H9 (cell line): ENCODE data around the gene RAB1B. TPM values are rescaled to one million over a fixed set of nuclear protein-coding genes. Genes with fewer than 3 reads are reported as not detected.
A peak's percentile ranks its signal among the peaks of the same experiment; 100 is the strongest.

Experiments used
- DNase-seq: peaks from one replicate; pipeline ENCODE4 v3.0.0-alpha.2; 2017
- H2AFZ ChIP-seq: one replicate; pipeline ENCODE4 v1.6.1; 2013; ENCODE audit warnings: mild to moderate bottlenecking, low read length, control low read depth, moderate library complexity
- H2AK5ac ChIP-seq: 2 replicates; pipeline ENCODE4 v1.6.1; 2013; ENCODE audit warnings: low read length, control low read depth, mixed read lengths; ENCODE audit not compliant: insufficient read length
- H2BK120ac ChIP-seq: one replicate; pipeline ENCODE4 v1.6.1; 2013; ENCODE audit warnings: low read depth, mild to moderate bottlenecking, low read length, control low read depth, inconsistent platforms; ENCODE audit not compliant: poor library complexity, severe bottlenecking
- H2BK12ac ChIP-seq: 2 replicates; pipeline ENCODE4 v1.6.1; 2013; ENCODE audit warnings: low read length, control low read depth, mixed read lengths, low read depth; ENCODE audit not compliant: insufficient read length
- H2BK15ac ChIP-seq: 2 replicates; pipeline ENCODE4 v1.6.1; 2013; ENCODE audit warnings: low read depth, low read length, control low read depth
- H2BK20ac ChIP-seq: one replicate; pipeline ENCODE4 v1.6.1; 2013; ENCODE audit warnings: low read depth, mild to moderate bottlenecking, low read length, control low read depth, inconsistent platforms; ENCODE audit not compliant: poor library complexity, severe bottlenecking
- H2BK5ac ChIP-seq: 2 replicates; pipeline ENCODE4 v1.6.1; 2013; ENCODE audit warnings: low read length, control low read depth, mixed read lengths; ENCODE audit not compliant: insufficient read length
- H3K14ac ChIP-seq: 2 replicates; pipeline ENCODE4 v1.6.1; 2013; ENCODE audit warnings: low read length, control low read depth; ENCODE audit not compliant: insufficient read depth
- H3K18ac ChIP-seq: 2 replicates; pipeline ENCODE4 v1.6.1; 2013; ENCODE audit warnings: low read depth, mild to moderate bottlenecking, mixed read lengths, low read length, control low read depth; ENCODE audit not compliant: insufficient read length
- H3K23ac ChIP-seq: 2 replicates; pipeline ENCODE4 v1.6.1; 2013; ENCODE audit warnings: low read length, control low read depth, mixed read lengths, low read depth; ENCODE audit not compliant: insufficient read length
- H3K23me2 ChIP-seq: 2 replicates; pipeline ENCODE4 v1.6.1; 2013; ENCODE audit warnings: low read depth, mild to moderate bottlenecking, mixed read lengths, low read length, control low read depth; ENCODE audit not compliant: insufficient read length, poor library complexity, severe bottlenecking
- H3K27ac ChIP-seq: 2 replicates; pipeline ENCODE4 v1.5.1; 2013; ENCODE audit warnings: low read length, control low read depth, mixed read lengths, low read depth; ENCODE audit not compliant: insufficient read length
- H3K27me3 ChIP-seq: 2 replicates; pipeline ENCODE4 v1.6.1; 2013; ENCODE audit warnings: low read length, control low read depth, inconsistent platforms; ENCODE audit not compliant: insufficient read depth
- H3K4ac ChIP-seq: 2 replicates; pipeline ENCODE4 v1.6.1; 2013; ENCODE audit warnings: low read depth, mild to moderate bottlenecking, control low read depth, inconsistent platforms, low read length, moderate library complexity
- H3K4me1 ChIP-seq: 2 replicates; pipeline ENCODE4 v1.6.1; 2013; ENCODE audit warnings: low read length, control low read depth, inconsistent platforms; ENCODE audit not compliant: insufficient read depth
- H3K4me2 ChIP-seq: 2 replicates; pipeline ENCODE4 v1.6.1; 2013; ENCODE audit warnings: low read length, control low read depth, mixed read lengths; ENCODE audit not compliant: insufficient read length, insufficient read depth
- H3K56ac ChIP-seq: 2 replicates; pipeline ENCODE4 v1.6.1; 2013; ENCODE audit warnings: low read depth, mild to moderate bottlenecking, mixed read lengths, low read length, control low read depth; ENCODE audit not compliant: insufficient read length
- H3K79me1 ChIP-seq: 2 replicates; pipeline ENCODE4 v1.6.1; 2013; ENCODE audit warnings: low read depth, mild to moderate bottlenecking, moderate library complexity, low read length, control low read depth, inconsistent platforms; ENCODE audit not compliant: insufficient read depth, poor library complexity, severe bottlenecking
- H3K79me2 ChIP-seq: 2 replicates; pipeline ENCODE4 v1.6.1; 2013; ENCODE audit warnings: low read length, control low read depth, inconsistent platforms; ENCODE audit not compliant: insufficient read depth
- H3K9ac ChIP-seq: 2 replicates; pipeline ENCODE4 v1.6.1; 2013; ENCODE audit warnings: low read length, control low read depth, mixed read lengths; ENCODE audit not compliant: insufficient read length; ENCODE audit errors: extremely low read depth
- H3K9me3 ChIP-seq: one replicate; pipeline ENCODE4 v1.6.1; 2013; ENCODE audit warnings: low read depth, low read length, inconsistent platforms; ENCODE audit not compliant: control insufficient read depth
- H3T11ph ChIP-seq: one replicate; pipeline ENCODE4 v1.6.1; 2013; ENCODE audit warnings: mild to moderate bottlenecking, low read length, control low read depth, inconsistent platforms
- H4K20me1 ChIP-seq: one replicate; pipeline ENCODE4 v1.6.1; 2013; ENCODE audit not compliant: control insufficient read depth, insufficient read length, insufficient read depth
- H4K5ac ChIP-seq: 2 replicates; pipeline ENCODE4 v1.6.1; 2013; ENCODE audit warnings: low read depth, mild to moderate bottlenecking, mixed read lengths, low read length, control low read depth; ENCODE audit not compliant: insufficient read length
- H4K8ac ChIP-seq: replicated peaks from 2 replicates; pipeline ENCODE4 v1.6.1; 2013; ENCODE audit warnings: low read length, control low read depth, mixed read lengths, low read depth; ENCODE audit not compliant: insufficient read length
- H4K91ac ChIP-seq: 2 replicates; pipeline ENCODE4 v1.6.1; 2013; ENCODE audit warnings: low read depth, mild to moderate bottlenecking, moderate library complexity, mixed read lengths, low read length, control low read depth; ENCODE audit not compliant: insufficient read length
- H3K27ac Mint-ChIP-seq, 3 experiments: 2 replicates in 2 of 3; 3 replicates in 1 of 3; pipeline ENCODE4 v1.8.0; 2020 to 2021; ENCODE audit warnings: mixed read lengths in 3 of 3, mild to moderate bottlenecking in 1 of 3, moderate library complexity in 1 of 3
- H3K27me3 Mint-ChIP-seq: 2 replicates; pipeline ENCODE4 v1.8.0; 2021; ENCODE audit warnings: low read depth, mild to moderate bottlenecking, moderate library complexity, mixed read lengths
- H3K36me3 Mint-ChIP-seq, 3 experiments: 2 replicates in 2 of 3; 3 replicates in 1 of 3; pipeline ENCODE4 v1.8.0; 2020 to 2021; ENCODE audit warnings: low read depth in 3 of 3, mixed read lengths in 3 of 3; ENCODE audit not compliant: insufficient read depth in 1 of 3
- H3K4me1 Mint-ChIP-seq, 2 experiments: 2 replicates each; pipeline ENCODE4 v1.8.0; 2020; ENCODE audit warnings: mixed read lengths in 2 of 2
- H3K4me3 Mint-ChIP-seq, 2 experiments: 2 replicates in 1 of 2; 3 replicates in 1 of 2; pipeline ENCODE4 v1.8.0; 2020 to 2021; ENCODE audit warnings: mild to moderate bottlenecking in 2 of 2, mixed read lengths in 2 of 2, moderate library complexity in 1 of 2
- H3K9me3 Mint-ChIP-seq, 2 experiments: 2 replicates in 1 of 2; 3 replicates in 1 of 2; pipeline ENCODE4 v1.8.0; 2020; ENCODE audit warnings: mild to moderate bottlenecking in 2 of 2, mixed read lengths in 2 of 2, moderate library complexity in 1 of 2
- CTCF ChIP-seq: fragments of 200-600 bp; sonication (generic); conservative IDR thresholded peaks from 3 replicates; pipeline ENCODE4 v1.8.0; 2021; ENCODE audit warnings: antibody characterized with exemption, mild to moderate bottlenecking
- WGBS: extraction: QIAGEN DNeasy Blood & Tissue Kit; methylation state at CpG from one replicate; pipeline ENCODE4 v1.1.7; 2013; ENCODE audit warnings: missing lambda C conversion rate, low lambda C conversion rate, mixed read lengths; ENCODE audit not compliant: insufficient read length; ENCODE audit errors: extremely low coverage; 5-methylcytosine and 5-hydroxymethylcytosine counted together
- total RNA-seq: library from RNA; stranded (reverse); gene quantifications from 2 replicates; pipeline ENCODE4 v1.2.1, GENCODE V29; 2021

The RAB1B gene
- total RNA-seq, 1 experiment from 2014 or later, result 118 TPM

GRCh38 chr11:66258473-66258893 lies 10.0 kb upstream of the RAB1B start:
- Histone ChIP-seq H3K27me3 (no peaks in the 10 kb centered on the region), H2BK5ac (no peak overlapping the region), H2AFZ (no peak overlapping the region), H3K9me3 (no peaks in the 10 kb centered on the region), H3K18ac (no peak overlapping the region), H3K4me1 (no peaks in the 10 kb centered on the region), H3K27ac (no peak overlapping the region), H4K5ac (no peak overlapping the region), H2BK15ac (no peak overlapping the region), H3K4ac (no peak overlapping the region), H3K79me1 (no peaks in the 10 kb centered on the region), H3T11ph (no peak overlapping the region), H2AK5ac (no peak overlapping the region), H3K23ac (no peak overlapping the region), H3K9ac (peak overlapping the region; percentile 55), H2BK12ac (no peak overlapping the region), H4K91ac (no peak overlapping the region), H4K8ac (no peak overlapping the region), H2BK20ac (no peak overlapping the region), H4K20me1 (no peaks in the 10 kb centered on the region), H2BK120ac (no peak overlapping the region), H3K23me2 (peaks cover 8% of the 10 kb centered on the region), H3K4me2 (peak overlapping the region; percentile 90), H3K79me2 (no peaks in the 10 kb centered on the region), H3K56ac (no peak overlapping the region), H3K14ac (peak overlapping the region; percentile 16; the same call in 1 of the 2 replicates)
- no peak for DNase-seq
- peak overlapping the region; percentile 84 to 94 for H3K4me3 Mint-ChIP-seq
- TF ChIP-seq CTCF, result no peak; the same call in 2 of the 3 replicates
- H3K27me3 Mint-ChIP-seq, result peaks cover 3% of the 10 kb centered on the region; the same call in 1 of the 2 replicates
- WGBS, result no CpG with 5 or more reads among the region's 28 CpGs
- H3K36me3 Mint-ChIP-seq, result peaks cover 13 to 46% (median 46%) of the 10 kb centered on the region in 3 experiments
- peak overlapping the region in 1 of 3 experiments; percentile 68; a peak in 1 of 7 replicates for H3K27ac Mint-ChIP-seq
- H3K4me1 Mint-ChIP-seq, result peaks cover 18 to 19% of the 10 kb centered on the region in 2 experiments
- peaks cover 0 to 2% of the 10 kb centered on the region in 2 experiments; a peak in 1 of 5 replicates for H3K9me3 Mint-ChIP-seq
